GM18909 (cell line): ENCODE data around the gene CHST8.

Source experiments
- ATAC-seq: cut with Tn5 transposase; IDR thresholded peaks from one replicate; pipeline ENCODE4 v1.9.1; 2021; ENCODE audit warnings: mild to moderate bottlenecking; ENCODE audit not compliant: unreplicated experiment, poor library complexity

CHST8 gene

DNA sequence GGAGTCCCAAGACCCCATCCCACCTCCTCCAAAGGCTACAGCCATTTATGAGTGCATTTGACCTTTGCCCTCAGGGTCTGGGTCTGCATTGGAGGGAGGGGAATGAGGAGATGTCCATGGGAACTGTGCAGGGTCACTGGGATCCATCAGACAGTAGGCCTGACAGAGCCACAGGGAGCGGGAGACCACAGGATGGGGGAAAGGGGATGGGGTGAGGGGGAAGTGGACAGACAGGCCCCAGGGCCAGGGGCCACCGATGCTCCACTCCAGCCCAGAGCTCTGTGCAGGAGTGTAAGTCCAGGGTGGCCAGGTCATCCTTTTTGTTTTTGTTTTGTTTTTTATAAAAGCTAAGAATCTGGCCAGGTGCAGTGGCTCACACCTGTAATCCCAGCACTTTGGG, 82.5 kb downstream of the CHST8 start:
- no peak for ATAC-seq

DNA sequence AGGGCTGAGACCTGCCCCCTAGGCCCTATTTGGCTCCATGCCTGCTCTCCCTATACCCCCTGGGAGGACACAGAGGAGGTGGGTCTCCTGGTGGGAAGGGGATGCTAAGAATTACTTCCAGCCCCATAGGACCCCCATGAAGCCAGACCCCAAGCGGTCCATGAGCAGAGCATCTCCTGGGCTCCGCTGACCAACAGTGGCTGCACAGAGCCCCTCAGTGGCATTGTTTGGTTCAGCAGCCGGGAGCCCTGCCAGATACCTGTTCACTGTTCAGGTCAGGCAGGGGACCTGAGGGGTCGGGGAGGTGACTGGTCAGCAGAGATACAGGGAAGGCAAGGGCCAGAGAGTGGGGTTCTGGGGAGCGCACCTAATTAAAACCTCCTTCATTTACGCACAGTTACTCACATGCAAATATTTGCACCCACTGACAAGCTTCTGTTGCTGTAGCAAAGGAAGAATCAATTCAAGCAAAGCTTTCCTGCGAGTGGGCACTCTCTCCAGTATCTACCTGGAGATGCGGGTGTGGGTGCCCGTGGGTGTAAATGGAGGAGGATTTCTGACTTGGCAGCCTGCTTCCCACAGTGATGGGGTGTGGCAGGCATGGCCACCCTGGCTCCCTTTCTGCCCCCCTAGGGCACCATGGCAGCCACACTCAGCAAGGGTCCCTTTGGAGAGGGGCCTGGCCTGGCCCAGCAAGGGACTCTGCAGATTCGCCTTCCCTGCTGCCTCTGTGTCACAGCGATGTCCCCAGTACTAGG, 83.5 kb downstream of the CHST8 start:
- no peak for ATAC-seq

DNA sequence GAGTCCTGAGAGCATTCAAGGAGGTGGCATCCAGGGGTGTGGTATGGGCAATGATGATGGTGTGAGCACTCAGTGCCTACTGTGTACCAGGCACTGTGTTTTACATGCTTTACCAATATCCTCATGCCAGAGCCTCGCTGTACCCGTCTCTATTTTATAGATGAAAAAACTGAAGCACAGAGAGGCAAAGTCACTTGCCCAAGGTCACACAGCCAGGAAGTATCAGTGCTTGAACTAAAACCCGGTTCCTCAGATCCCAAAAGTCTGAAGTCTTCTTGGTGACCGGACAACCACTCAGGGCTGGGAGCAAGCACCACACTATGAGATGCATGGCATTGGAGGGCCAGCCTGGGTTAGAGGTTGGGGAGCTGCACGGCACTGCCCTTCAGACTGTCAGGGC, 84.1 kb downstream of the CHST8 start:
- ATAC-seq = no peak

DNA sequence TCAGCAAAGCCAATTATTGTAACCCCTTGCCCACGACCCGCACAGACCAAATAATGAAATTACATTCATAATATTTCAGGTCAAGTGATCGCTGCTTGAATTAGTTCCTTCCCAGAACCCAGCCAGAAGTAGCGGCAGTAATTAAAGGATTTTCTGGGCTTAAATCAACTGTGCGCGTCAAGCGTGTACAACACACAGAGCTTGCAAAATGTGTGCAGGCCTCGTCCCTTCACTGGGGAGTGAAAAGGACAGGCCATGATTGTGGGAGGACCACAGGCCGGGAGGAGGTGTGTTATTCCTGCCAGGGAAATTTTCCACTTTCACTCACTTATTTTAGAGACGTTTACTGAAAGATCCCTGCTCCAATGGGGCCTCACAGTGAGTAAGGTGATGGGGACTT, 84.9 kb downstream of the CHST8 start:
- ATAC-seq = no peak

DNA sequence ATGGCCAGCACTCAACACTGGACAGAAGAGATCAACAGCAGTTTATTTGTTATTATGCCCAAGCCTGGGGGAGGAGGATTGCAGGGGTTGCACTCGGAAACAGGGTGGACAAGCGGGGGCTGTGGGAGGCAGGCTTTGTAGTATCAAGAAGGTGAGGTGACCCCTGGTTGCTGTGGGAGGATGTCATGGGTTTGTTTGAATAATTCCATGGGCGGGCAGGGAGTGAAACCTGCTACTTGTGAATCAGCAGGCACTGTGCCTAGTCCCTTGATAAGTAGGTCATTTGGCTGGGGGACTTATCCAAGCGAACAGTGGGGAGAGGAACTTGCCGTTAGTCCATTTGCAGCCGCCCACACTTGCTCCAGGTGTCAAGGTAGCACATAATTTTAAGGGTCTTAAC, 90.5 kb downstream of the CHST8 start:
- no peak for ATAC-seq

DNA sequence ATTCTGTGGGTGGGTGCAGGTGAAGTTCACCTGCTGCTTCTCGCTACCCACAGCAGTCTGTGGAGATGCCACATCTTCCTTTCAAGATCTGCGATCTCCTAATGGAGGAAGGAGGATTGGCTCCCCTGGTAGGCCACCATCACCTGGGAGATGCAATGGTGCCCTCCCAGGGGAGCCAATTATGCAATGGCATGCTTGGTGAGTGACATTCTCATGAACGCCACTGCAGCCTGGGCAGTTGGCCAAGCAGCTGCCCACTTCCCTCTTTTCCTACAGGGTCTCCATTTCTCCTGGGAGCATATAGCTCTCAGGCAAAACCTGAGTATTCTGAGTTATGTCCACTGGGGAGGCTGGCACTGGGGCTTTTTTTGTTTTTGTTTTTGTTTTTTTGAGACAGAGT, 91.4 kb downstream of the CHST8 start:
- no peak for ATAC-seq

DNA sequence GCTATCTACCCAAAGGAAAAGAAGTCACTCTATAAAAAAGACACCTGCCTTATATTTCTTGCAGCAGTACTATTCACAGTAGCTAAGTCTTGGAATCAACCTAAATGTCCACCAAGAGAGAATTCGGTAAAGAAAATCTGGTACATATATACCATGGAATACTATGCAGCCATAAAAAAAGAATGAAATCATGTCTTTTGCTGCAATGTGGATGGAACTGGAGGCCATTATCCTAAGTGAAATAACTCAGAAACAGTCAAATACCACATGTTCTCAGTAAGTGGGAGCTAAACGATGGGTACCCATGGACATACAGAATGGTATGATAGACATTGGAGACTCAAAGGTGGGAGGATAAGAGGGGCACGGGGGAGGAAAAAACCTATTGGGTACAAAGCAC, 92.4 kb downstream of the CHST8 start:
- ATAC-seq = no peak

DNA sequence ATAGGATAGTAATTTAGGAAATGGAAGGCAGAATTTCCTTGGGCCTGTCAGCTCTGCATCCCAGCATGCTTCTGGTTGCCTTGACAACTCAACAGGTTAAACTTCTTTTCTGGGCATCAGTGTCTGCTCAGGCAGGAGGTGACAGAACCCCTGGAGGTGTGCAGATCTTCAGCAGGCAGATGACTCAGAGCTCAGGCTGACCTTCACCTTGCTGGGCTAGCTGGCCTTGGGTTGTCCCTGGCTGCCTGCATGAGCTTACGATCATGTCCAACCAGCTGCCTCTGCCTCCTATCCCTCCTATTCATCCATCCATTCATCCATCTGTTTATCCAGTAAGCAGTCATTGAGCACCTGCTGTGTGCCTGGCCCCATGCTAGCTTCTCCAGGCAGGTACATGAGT, 93.7 kb downstream of the CHST8 start:
- ATAC-seq = no peak

DNA sequence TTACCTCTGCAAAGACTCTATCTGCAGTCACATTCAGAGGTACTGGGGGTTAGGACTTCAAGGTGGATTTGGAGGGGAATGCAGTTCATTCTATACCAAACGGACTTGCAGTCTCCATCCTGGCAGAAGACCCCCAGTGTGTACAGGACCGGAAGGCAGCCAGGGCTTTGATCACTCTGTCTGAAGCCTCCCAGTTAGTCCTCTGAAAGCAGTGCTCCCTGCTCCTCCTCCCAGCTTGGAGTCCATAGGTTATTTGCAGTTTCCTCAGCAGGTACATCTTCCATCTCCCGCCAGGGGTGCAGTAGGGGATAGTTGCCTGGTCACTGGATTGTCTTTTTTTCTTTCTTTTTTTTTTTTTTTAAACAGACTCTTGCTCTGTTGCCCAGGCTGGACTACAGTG, 96.1 kb downstream of the CHST8 start:
- ATAC-seq = no peak

DNA sequence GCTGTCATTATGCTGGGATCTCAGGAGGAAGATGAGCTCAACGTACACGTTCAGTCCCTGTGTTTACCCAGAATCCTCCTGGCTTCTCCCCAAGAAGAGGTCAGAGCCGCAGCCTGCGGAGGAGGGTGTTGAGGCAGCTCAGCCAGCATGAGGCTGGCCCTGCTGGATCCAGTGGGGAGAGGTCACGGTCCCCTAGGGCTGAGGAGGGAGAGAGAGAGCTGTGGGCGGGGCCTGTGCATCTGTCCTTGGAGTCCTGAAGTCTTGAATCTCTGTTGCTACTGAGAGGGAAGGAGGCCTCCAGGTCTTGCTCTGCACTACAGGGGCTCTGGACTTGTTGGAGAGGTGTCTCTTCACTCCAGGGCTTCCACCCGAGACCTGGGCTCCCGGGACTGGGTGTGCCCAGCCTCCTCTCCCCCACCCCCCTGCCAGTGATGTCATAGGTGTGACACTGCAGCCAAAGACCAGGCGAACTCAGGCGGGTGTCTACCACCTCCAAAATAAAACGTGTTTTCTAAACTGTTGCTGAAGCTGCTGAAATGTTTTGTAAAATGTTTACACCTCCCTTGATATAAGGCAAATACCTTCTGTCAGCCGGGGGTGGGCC, 97.0 kb downstream of the CHST8 start:
- ATAC-seq = no peak

DNA sequence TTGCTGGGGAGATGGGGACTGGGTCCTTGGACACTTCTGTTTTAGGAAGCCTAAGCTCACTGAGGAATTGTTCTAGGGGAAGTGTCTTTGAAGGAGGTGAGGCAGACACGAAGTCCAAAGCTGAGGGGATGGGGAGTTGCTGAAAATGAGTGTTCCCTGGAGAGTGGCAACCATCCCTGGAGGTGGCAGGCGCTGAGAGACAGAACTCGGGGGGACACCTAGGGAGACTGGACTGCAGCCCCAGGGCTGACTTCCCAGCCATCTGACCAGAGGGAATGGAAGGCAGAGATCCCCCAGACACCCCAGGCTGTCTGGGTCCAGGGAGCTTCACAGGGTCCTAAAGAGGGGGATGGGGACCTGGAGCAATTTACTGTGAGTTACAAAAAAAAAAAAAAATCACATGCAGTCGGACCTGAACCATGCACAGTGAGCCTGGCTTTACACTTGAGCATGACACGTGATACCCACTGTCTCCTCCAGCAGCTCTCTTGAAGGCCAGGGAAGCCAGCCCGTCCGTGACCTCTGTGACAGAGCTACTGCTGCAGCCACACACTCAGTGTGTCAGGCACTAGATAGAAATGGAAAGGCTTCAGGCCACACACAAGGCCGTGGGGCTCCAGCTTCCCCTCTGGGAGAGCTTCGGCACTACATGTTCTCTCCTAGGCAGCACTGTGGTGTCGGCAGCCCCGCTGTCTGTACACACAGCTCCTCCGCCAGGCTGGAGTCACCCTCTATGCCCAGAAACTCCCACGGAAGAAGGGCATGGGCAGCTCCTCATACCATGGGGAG, 97.8 kb downstream of the CHST8 start:
- no peak for ATAC-seq

DNA sequence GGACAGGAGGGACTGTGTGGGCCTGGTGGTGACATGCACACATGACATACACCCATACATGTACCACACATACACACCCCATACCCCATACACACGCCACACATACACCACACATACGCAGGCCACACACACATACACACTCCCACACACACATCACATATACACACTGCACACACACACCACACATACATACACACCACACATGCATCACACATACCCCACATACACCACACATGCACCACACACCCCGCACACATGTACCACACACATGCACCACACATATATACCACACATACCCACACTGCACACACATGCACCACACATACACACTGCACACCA, 98.4 kb downstream of the CHST8 start:
- ATAC-seq = no peak

DNA sequence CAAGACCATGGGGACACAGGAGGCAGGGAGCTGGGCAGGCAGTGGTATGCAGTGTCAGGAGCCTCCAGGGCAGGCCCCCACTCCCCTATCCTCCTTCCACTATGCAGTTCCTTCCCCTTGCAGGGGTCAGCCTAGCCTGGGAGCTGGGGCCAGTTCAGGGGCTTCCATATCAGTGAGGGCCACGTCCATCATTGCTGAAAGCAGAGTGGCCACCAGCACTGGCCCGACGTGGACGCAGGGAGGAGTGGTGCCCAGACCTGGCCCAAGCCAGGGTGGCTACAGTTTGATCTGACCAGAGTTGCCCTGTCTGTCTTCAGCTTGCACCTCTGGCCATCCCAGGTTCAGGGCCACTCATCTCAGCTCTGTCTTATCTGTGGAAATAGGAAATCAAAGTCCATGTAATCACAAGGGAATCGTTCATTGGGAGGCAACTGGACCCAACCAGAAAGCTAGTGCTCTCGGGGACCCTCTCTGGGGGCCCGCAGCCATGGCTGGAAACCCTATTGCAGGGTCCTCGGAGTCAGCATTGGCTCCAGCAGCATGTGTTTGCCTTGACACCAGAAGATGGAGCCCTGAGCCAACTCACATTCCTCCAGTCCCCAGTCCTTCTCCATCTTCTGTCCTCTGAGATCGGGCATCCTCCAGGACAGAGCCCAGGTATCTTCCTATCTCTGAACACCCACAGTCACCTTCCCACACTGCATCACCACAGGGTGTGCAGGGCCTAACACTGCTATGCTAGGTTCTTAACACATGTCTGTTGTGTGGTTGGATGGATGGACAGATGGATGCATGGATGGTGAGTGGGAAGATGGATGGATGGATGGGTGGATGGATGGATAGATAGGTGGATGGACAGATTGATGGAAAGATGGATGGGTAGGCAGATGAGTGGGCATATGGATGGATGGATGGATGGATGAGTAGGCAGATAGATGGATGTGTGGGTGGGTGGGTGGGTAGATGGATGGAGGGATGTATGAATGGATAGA, 99.2 kb downstream of the CHST8 start:
- ATAC-seq = no peak

DNA sequence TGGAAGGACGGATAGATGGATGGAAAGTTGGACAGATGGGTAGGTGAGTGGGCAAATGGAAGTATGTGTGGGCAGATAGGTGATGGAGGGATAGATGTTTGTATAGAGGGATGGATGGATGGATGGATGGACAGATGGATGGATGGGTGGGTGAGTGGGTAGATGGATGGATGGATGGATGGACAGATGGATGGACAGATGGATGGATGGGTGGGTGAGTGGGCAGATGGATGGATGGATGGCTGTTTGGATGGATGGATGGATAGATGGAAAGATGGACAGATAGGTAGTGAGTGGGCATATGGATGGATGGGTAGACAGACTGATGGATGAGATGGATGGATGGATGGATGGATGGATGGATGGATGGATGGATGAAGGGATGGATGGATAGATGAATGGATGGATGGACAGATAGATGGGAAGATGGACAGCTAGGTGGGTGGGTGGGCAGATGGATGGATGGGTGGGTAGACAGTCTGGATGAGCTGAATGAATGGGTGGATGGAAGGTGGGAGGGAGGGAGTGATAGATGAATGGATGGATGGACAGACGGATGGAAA, 100.1 kb downstream of the CHST8 start:
- ATAC-seq = no peak

DNA sequence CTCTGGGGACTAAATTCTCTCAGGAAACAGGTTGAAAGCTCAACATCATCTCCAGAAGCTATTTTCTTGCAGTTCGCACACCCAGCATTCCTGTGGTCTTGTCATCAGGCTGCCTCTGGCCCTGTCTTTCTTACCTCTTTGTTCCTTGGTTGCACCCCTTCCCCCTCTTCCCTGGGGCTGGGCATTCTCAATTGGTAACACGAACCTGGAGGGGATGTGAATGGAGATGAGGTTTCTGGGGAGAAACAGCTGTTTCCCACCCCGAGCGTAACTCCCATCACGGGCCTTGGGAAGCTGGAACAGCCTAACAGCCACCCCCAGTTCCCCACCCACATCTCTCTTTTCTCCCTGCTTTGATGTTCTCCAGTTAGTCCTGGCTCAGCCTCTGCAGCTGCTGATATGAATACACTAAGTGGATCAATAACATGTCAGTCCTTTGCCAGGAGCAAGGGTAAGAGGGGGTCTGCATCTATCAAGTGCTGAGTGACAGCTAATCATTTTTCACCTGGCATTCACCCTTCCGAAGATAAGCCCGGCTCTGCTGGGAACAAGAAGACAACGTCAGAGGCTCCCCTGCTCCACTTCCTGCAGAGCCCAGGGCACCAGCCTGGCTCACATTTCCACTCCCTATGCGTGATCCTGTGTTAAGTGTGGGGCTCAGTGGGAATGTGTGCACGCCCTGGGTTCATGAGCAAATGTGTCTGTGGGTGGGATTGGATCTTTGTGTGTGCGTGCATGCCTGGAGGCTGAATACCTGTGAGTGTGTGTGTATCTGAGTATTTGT, 100.9 kb downstream of the CHST8 start:
- no peak for ATAC-seq

DNA sequence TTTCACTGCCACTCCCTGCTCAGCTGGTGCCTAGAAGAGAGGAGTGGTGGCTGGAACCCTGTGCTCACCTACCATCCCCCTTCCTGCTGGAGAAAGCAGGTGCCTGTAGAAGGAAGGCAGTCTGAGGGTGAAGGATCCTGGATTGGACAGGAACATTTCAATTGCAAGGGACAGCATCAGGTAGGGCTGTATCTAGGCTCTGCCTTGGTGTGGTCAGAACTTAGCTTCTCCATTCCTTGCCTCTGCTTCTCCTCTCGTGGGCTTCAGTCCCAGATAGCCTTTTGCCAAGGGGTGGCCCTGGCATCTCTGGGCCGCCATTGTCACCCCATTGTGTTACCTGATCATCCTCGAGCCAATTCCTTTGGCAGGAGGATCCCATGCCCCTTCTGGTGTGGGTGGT, 101.8 kb downstream of the CHST8 start:
- no peak for ATAC-seq

DNA sequence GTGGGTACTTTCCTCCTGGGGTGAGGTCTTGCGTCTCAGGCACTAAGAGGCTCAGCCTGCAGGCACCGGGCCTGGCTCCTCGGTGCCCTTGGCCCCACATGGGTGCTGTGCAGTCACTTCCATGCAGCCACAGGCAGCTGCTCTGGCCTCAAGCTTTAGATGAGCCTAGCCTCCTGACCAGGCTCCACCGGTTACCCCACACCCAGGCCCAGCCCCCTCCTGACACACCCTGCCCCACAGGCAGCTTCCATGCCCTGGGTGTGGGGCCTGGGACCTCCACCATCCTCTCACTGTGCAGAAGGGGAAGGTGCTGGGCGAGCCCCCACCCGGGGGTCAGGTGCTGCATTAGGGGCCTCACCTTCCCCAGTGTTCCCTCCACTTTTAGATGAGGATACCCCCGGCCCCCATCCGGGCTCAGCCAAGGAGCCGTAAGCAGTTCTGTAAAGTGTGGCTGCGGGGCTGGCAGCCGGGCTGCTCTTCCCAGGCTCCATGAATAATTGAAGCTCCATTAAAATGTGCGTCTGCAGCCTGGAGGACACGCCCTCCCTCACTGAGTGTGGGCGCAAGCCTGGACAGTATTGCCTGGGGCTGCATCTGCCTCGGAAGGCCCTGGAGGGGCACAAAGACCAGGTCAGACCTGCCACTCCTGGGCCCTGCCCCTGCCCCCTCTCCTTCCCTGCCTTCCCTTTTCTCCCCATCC, 102.4 kb downstream of the CHST8 start:
- ATAC-seq = no peak

DNA sequence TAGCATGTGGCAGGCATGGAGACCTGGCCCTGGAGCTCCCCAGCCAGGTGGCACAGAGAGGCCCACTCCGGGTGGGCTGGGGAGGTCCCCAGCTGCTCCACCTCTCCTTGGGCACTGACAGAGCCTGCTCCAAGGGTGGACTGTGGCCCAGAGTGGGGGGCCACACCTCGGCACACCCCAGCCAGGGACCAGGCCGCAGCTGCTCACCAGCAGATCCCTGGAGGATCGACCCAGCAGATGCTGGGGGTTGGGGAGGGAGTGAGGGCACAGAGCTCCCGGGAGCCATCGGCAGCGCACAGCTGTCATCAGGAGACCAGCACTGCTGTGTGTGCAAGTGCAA, 102.9 kb downstream of the CHST8 start:
- ATAC-seq = no peak

DNA sequence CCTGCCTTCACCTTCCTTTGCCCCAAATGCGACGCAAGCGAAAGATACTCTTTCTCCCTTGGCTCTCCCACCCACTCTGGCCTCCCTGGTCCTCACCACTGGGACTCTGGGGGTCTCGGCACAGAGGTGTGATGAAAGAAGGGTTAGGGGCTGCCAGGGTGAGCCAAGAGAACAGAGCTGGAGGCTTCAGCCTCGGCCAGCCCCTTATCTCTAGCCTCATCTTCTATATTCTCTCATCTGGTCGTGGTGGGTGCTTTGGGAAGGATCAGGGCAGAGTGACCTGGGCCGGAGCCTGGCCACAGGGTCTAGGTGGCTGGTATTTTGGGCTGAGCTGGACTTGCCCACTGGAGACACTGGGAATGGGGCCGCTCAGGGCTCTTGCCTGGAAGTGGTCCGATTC, 103.8 kb downstream of the CHST8 start:
- no peak for ATAC-seq
